Ishikawa (cell line): Measurements from ENCODE around the gene GIT1.

ENCODE experiments used
- CEBPB ChIP-seq: IDR thresholded peaks from 2 replicates; pipeline ENCODE4 v1.6.1; 2012
- CREB1 ChIP-seq: IDR thresholded peaks from 2 replicates; pipeline ENCODE4 v1.6.1; 2012; ENCODE audit warnings: low read depth
- EGR1 ChIP-seq: IDR thresholded peaks from 2 replicates; pipeline ENCODE4 v1.6.1; 2012
- EP300 ChIP-seq: IDR thresholded peaks from 2 replicates; pipeline ENCODE4 v1.6.1; 2012; ENCODE audit warnings: borderline replicate concordance
- FOXM1 ChIP-seq: IDR thresholded peaks from 2 replicates; pipeline ENCODE4 v1.6.1; 2012; ENCODE audit warnings: low read depth, borderline replicate concordance
- NFIC ChIP-seq: IDR thresholded peaks from 2 replicates; pipeline ENCODE4 v1.6.1; 2012
- RAD21 ChIP-seq: IDR thresholded peaks from 2 replicates; pipeline ENCODE4 v1.6.1; 2012; ENCODE audit warnings: low read depth
- TAF1 ChIP-seq: IDR thresholded peaks from 2 replicates; pipeline ENCODE4 v1.6.1; 2012; ENCODE audit warnings: low read depth, mild to moderate bottlenecking
- TCF12 ChIP-seq: IDR thresholded peaks from 2 replicates; pipeline ENCODE4 v1.6.1; 2012; ENCODE audit warnings: low read depth
- TEAD4 ChIP-seq: IDR thresholded peaks from 2 replicates; pipeline ENCODE4 v1.6.1; 2012
- YY1 ChIP-seq: IDR thresholded peaks from 2 replicates; pipeline ENCODE4 v1.6.1; 2012; ENCODE audit warnings: low read depth
- ZBTB7A ChIP-seq: IDR thresholded peaks from 2 replicates; pipeline ENCODE4 v1.6.1; 2012; ENCODE audit warnings: low read depth
- TF ChIP-seq, protein P1 (sequence below): IDR thresholded peaks from 2 replicates; pipeline ENCODE4 v1.6.1; 2012
- TF ChIP-seq, protein P2 (sequence below): IDR thresholded peaks from 2 replicates; pipeline ENCODE4 v1.6.1; 2012
- TF ChIP-seq, protein P3 (sequence below): IDR thresholded peaks from 2 replicates; pipeline ENCODE4 v1.6.1; 2012; ENCODE audit warnings: low read depth, mild to moderate bottlenecking

The GIT1 gene

DNA sequence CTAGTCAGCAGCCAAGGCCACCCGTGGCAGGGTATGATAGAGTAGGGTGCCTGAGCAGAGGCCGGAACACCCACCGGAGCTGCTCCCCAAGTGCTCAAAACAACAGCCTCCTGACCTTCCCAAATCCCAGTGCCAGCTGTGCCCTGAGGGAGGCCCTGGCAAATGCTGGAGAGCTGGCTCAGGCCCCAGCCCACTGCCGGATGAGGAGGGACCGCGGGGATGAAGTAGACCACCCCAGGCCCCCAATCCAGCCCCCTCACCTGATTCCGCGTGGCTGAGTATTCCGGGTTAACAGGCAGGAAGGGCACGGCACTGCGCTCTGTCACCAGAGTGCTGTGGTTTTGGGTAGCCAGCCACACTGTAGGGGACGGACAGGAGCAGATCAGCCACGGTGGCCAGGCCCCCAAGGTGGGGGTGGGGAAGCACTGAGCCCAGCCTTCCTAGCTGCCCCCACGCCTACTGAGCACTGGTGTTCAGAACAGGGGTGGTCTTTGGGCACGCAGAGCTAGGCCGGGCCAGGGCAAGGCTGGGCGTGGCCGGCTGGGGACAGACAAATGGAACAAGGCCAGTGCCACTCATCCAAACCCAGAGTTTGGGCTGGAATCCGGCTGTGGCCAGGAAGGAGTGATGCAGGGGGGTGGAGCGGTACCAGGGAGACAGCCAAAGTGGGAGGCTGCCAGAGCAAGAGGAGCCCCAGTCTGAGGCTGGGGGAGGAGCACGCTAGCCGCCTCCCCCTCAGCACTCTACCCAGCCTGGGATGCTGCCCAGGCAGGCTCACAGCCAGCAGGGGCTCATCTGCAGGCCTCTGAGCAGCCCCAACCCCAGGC, 11.8 kb downstream of the GIT1 start:
- no peak for TF ChIP-seq EP300
- TF ChIP-seq CREB1 = no peak
- no peak for TF ChIP-seq TEAD4
- TF ChIP-seq FOXM1 = no peak
- no peak for TF ChIP-seq TAF1
- TF ChIP-seq, protein P1, sequence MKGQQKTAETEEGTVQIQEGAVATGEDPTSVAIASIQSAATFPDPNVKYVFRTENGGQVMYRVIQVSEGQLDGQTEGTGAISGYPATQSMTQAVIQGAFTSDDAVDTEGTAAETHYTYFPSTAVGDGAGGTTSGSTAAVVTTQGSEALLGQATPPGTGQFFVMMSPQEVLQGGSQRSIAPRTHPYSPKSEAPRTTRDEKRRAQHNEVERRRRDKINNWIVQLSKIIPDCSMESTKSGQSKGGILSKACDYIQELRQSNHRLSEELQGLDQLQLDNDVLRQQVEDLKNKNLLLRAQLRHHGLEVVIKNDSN = no peak
- TF ChIP-seq RAD21 = no peak
- no peak for TF ChIP-seq EGR1
- no peak for TF ChIP-seq ZBTB7A

DNA sequence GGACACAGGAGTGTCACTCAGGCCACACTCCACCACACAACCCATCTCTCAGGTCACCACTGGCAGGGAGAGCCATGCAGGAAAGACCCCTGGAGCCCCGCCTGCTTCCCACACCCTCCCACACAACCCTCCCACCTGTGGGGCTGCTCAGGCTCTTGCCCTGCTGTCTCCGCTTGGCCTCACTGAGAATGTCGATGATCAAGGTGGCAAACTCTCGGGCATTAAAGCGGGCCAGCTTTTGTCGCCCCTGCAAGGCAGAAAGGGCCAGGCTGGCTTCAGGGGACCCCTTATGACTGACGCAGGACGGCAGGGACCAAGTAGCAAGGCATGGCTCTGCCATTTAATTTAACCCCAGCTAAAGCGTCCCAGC, 12.5 kb downstream of the GIT1 start:
- TF ChIP-seq TAF1 (no peak), EGR1 (no peak), EP300 (no peak), RAD21 (no peak), FOXM1 (no peak), ZBTB7A (no peak), CREB1 (no peak)
- TF ChIP-seq, protein P2, sequence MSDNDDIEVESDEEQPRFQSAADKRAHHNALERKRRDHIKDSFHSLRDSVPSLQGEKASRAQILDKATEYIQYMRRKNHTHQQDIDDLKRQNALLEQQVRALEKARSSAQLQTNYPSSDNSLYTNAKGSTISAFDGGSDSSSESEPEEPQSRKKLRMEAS = no peak
- TF ChIP-seq, protein P3, sequence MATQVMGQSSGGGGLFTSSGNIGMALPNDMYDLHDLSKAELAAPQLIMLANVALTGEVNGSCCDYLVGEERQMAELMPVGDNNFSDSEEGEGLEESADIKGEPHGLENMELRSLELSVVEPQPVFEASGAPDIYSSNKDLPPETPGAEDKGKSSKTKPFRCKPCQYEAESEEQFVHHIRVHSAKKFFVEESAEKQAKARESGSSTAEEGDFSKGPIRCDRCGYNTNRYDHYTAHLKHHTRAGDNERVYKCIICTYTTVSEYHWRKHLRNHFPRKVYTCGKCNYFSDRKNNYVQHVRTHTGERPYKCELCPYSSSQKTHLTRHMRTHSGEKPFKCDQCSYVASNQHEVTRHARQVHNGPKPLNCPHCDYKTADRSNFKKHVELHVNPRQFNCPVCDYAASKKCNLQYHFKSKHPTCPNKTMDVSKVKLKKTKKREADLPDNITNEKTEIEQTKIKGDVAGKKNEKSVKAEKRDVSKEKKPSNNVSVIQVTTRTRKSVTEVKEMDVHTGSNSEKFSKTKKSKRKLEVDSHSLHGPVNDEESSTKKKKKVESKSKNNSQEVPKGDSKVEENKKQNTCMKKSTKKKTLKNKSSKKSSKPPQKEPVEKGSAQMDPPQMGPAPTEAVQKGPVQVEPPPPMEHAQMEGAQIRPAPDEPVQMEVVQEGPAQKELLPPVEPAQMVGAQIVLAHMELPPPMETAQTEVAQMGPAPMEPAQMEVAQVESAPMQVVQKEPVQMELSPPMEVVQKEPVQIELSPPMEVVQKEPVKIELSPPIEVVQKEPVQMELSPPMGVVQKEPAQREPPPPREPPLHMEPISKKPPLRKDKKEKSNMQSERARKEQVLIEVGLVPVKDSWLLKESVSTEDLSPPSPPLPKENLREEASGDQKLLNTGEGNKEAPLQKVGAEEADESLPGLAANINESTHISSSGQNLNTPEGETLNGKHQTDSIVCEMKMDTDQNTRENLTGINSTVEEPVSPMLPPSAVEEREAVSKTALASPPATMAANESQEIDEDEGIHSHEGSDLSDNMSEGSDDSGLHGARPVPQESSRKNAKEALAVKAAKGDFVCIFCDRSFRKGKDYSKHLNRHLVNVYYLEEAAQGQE = no peak
- TF ChIP-seq, protein P1 = no peak

DNA sequence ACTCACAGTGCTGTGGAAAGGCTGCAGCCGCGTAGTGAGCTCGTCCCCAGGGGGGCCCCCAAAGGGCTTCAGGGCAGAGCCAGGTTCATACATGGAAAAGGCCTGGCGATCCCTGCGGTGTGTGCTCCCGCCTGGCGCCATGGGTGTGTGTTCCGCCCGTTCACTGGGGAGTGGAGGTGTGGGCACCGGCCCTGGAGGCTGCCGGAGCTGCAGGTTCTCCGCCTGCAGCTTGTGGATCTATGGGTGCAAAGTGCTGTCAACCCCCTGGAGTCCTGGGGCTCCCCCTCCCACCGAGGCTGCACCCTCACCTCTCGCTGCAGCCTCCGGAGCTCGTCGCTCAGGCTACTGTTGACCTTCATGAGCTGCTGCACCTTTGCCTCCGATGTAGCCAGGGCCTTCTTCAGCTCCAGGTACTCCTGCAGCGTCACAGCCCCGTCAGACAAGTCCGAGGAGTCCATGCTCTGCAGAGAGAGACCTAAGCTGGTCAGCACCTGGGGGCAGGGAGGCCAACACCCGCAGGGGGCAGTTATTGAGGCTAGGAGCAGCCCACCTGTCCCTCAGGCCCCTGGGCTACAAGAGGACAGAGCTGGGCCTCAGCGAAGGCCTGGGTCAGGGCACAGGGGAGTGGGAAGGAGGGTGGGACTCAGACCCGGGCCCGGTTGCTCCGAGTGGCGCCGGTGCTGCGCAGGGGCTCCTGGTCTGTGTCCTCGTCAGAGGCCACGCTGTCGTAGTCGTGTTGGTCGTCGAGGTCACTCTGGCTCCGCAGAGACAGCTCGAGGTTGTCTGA, 13.0 kb downstream of the GIT1 start:
- no peak for TF ChIP-seq ZBTB7A
- TF ChIP-seq RAD21 = no peak
- no peak for TF ChIP-seq TEAD4
- TF ChIP-seq TAF1 = no peak
- TF ChIP-seq CEBPB = no peak

DNA sequence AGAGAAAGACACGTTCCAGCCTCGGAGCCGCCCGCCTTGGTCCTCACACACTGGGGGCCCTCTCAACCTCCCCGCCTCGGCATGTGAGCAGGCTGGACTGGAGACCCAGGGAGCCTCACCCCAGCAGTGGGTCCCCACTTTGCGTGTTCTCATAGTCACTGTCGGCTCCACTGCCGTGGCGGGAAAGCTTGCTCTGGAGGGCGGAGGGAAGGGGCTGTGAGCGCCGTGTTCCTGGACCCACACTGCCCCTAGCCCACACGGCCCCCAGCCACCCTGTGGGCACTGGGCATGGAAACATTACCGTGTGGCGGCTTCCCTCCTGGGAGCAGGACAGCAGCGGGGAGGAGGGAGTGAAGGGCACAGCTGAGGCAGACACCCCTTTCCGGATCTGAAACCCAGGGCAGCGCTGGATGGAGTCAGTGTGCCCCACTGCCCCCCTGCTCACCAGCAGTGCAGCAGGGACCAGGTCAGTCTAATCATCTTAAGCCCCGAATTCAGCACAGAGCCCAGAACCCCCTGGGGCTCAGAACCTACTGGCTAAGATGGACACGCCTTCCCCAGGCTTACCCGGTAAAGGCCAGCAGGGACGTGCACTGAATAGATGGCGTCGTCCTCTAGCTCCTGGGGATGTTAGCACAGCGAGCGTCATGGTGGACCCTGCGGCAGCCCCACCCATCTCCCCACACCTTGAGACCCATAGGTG, 13.8 kb downstream of the GIT1 start:
- TF ChIP-seq FOXM1 = no peak
- TF ChIP-seq EGR1 = no peak
- TF ChIP-seq NFIC = no peak
- TF ChIP-seq TEAD4 = no peak
- no peak for TF ChIP-seq EP300
- no peak for TF ChIP-seq YY1
- TF ChIP-seq TAF1 = no peak
- no peak for TF ChIP-seq CEBPB
- TF ChIP-seq, protein P1 = no peak
- TF ChIP-seq ZBTB7A = no peak
- TF ChIP-seq, protein P2 = no peak
- TF ChIP-seq RAD21 = no peak
- TF ChIP-seq CREB1 = no peak
- no peak for TF ChIP-seq TCF12

DNA sequence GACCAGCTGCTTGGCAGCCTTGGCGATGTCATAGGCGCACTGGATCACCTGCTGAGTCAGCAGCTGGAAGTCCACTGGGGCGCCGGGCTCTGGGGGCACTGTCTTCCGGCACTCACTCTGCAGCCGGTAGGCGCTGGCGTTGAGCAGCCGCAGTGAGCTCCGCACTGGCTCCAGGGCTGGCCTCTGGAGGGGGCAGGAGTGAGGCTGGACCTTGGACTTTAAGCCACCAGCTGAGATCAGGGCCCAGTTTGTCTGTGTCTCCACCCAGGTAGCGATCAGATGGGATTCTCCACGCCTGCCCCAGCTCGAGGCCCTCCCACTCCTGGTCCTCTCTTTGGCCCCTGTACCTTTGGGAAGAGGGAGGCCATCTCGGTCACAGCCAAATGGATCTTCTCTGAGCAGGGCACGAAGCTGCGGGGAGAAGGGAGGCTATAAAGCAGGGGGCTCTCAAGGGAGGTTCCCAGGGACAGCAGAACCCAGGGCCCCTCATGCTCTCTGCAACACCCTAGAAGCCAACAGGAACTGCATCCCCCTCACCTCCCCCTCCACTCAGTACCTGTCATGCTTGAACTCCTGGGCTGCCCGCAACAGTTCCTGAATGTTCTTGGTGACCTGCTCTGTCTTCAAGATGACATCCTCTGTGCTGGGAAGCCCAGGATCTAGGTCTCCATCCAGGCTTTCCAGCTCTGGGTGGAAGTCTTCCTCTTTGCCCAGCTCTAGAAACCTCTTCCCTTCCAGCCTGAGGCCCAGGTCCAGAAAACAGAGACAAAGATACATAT, 14.5 kb downstream of the GIT1 start:
- TF ChIP-seq RAD21 (no peak), FOXM1 (no peak), YY1 (no peak), ZBTB7A (no peak), CREB1 (no peak), TEAD4 (no peak), EGR1 (no peak), TCF12 (no peak), EP300 (no peak), CEBPB (no peak)
- TF ChIP-seq, protein P2 = no peak
- TF ChIP-seq, protein P1 = no peak
- TF ChIP-seq, protein P3 = no peak
